Transverse colon (tissue), 4 donors: ENCODE data around the gene TICRR. TPM values are rescaled to one million over a fixed set of nuclear protein-coding genes. Genes with fewer than 3 reads are reported as not detected.
"Not testable (repeated sequence)": the region's sequence is repeated elsewhere in the genome, so short reads cannot be mapped to it uniquely, and the experiment has no call there.

Experiments
- DNase-seq: peaks from one replicate; pipeline ENCODE4 v3.0.0-alpha.2; 2019
- H3K27ac ChIP-seq, 4 donors: fragments of 200-600 bp; sonication (generic); 2 replicates each; pipeline ENCODE4 v1.5.1; 2016 to 2018; ENCODE audit warnings: inconsistent platforms in 4 of 4
- H3K27me3 ChIP-seq: fragments of 200-600 bp; sonication (generic); 2 replicates; pipeline ENCODE4 v1.5.1; 2017; ENCODE audit warnings: inconsistent platforms
- H3K36me3 ChIP-seq, 4 donors: fragments of 200-600 bp; sonication (generic); 2 replicates each; pipeline ENCODE4 v1.5.1; 2017 to 2019; ENCODE audit warnings: inconsistent platforms in 4 of 4
- H3K4me1 ChIP-seq, 4 donors: fragments of 200-600 bp; sonication (generic); 2 replicates each; pipeline ENCODE4 v1.5.1; 2017 to 2020; ENCODE audit warnings: inconsistent platforms in 4 of 4
- H3K4me3 ChIP-seq, 4 donors: fragments of 200-600 bp; sonication (generic); 1 replicate in 1 of 4; 2 replicates in 3 of 4; pipeline versions ENCODE4 v1.5.1 to v1.6.1; 2017 to 2019; ENCODE audit warnings: inconsistent platforms in 4 of 4
- H3K9me3 ChIP-seq, 2 donors: fragments of 200-600 bp; sonication (generic); 2 replicates each; pipeline ENCODE4 v1.5.1; 2017 to 2019; ENCODE audit warnings: inconsistent platforms in 2 of 2
- EP300 ChIP-seq: sonication (generic); formaldehyde crosslinking; IDR thresholded peaks from one replicate; pipeline ENCODE4 v1.6.1; 2017; ENCODE audit warnings: antibody characterized with exemption, low read depth
- POLR2A ChIP-seq: fragments of 450-650 bp; IDR thresholded peaks from one replicate; pipeline ENCODE4 v1.6.1; 2016; ENCODE audit warnings: antibody characterized with exemption, mild to moderate bottlenecking, moderate library complexity
- POLR2AphosphoS5 ChIP-seq, 3 donors: sonication (generic); formaldehyde crosslinking; IDR thresholded peaks; one replicate each; pipeline ENCODE4 v1.6.1; 2016; ENCODE audit warnings: antibody characterized with exemption in 3 of 3
- WGBS, 2 donors: methylation state at CpG; one replicate each; pipeline ENCODE4 v1.1.5; 2018; ENCODE audit warnings: low coverage in 1 of 2; 5-methylcytosine and 5-hydroxymethylcytosine counted together
- in situ Hi-C, 4 donors: fragments of 200-750 bp; cut with MboI; loops; one replicate each; pipeline versions ENCODE4 v1.15.0 to v1.15.1; 2017; ENCODE audit warnings: low sequenced_read_pairs in 3 of 4, low pct_ligation_motif_present in 1 of 4, low pct_unique_long_range_greater_than_20kb in 1 of 4
- intact Hi-C: fragments of 100-400 bp; cut with DNase I; formaldehyde crosslinking; loops from one replicate; pipeline ENCODE4 v1.15.1; 2023; ENCODE audit warnings: low total_unique reads
- total RNA-seq, 4 donors: library from RNA; depleted of rRNA; stranded (reverse); fragments of >200 nt; gene quantifications; one replicate each; pipeline ENCODE4 v1.1.0, GENCODE V29; 2016
- TF ChIP-seq, protein P1 (sequence below), 5 experiments: fragments of 200-600 bp in 3 of 5; fragments of 450-650 bp in 2 of 5; sonication (generic) in 3 of 5; IDR thresholded peaks; 1 replicate in 2 of 5; 2 replicates in 3 of 5; pipeline ENCODE4 v1.5.1; 2016 to 2017; ENCODE audit warnings: antibody characterized with exemption in 5 of 5, inconsistent platforms in 3 of 5, mild to moderate bottlenecking in 2 of 5, moderate library complexity in 1 of 5

TICRR gene
- total RNA-seq, 4 donors from 2014 or later: 0.27 to 1.4 (median 0.95) TPM; not detected in 1

DNA sequence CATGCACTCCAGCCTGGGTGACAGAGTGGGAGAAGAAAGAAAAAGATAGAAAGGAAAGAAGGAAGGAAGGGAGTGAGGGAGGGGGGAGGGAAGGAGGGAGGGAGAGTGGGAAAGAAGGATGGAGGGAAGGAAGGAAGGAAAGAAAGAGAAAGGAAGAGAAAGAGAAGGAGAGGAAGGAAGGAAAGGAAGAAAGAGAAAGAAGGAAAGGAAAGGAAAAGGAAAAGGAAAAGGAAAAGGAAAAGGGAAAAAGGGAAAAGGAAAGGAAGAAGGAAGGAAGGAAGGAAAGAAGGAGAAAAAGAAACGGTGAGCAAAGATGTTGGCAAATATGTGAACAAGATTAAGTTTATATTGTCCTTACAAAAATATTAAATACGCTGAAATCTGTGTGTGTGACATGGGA lies 36.2 kb upstream of the TICRR start:
- TF ChIP-seq POLR2A: no peak
- TF ChIP-seq, protein P1, sequence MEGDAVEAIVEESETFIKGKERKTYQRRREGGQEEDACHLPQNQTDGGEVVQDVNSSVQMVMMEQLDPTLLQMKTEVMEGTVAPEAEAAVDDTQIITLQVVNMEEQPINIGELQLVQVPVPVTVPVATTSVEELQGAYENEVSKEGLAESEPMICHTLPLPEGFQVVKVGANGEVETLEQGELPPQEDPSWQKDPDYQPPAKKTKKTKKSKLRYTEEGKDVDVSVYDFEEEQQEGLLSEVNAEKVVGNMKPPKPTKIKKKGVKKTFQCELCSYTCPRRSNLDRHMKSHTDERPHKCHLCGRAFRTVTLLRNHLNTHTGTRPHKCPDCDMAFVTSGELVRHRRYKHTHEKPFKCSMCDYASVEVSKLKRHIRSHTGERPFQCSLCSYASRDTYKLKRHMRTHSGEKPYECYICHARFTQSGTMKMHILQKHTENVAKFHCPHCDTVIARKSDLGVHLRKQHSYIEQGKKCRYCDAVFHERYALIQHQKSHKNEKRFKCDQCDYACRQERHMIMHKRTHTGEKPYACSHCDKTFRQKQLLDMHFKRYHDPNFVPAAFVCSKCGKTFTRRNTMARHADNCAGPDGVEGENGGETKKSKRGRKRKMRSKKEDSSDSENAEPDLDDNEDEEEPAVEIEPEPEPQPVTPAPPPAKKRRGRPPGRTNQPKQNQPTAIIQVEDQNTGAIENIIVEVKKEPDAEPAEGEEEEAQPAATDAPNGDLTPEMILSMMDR (IDR thresholded peaks at IDR 0.05): no peak
- no peak for TF ChIP-seq POLR2AphosphoS5 (IDR thresholded peaks at IDR 0.05)
- no peak for TF ChIP-seq EP300
- whole genome bisulfite sequencing, 2 donors: 63 to 78% methylated on average over 2 of the region's 2 CpGs
- in situ Hi-C loops: no loop called here

DNA sequence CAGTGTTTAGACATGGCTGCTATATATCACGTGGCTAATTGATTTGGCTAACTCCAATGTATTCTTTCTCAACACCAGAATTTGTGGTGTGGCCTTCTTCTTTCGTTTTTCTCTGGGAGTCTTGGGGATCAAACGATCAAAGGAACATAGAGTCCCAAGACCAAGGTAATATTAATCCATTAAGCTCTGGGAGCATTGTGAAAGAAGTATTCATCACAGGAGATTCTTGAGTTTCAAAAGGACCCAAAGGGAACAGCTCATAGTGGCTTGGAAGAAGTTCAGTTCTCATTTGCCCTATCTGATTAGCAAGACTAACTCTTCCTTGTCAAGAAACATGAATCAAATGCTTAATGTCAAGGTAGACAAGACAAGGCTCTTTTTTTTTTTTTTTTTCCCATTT lies 32.9 kb upstream of the TICRR start:
- no peak overlapping the region for H3K27ac ChIP-seq
- 79 to 81% methylated on average over 3 of the region's 3 CpGs for WGBS, 2 donors
- H3K36me3 ChIP-seq: no peaks in the 10 kb centered on the region
- DNase-seq: no peak
- intact Hi-C loops: no loop called here
- H3K27me3 ChIP-seq: peaks cover 7% of the 10 kb centered on the region
- no peaks in the 10 kb centered on the region for H3K4me1 ChIP-seq
- no peak overlapping the region for H3K4me3 ChIP-seq
- no peaks in the 10 kb centered on the region for H3K9me3 ChIP-seq
- TF ChIP-seq, protein P1 (IDR thresholded peaks at IDR 0.05): no peak
- TF ChIP-seq EP300 (no peak), POLR2AphosphoS5 (IDR thresholded peaks at IDR 0.05) (no peak), POLR2A (no peak)
- in situ Hi-C loops: no loop called here

More for the DNA sequence above, 36.2 kb upstream of the TICRR start:
- Histone ChIP-seq H3K36me3 (no peaks in the 10 kb centered on the region), H3K27ac (no peak overlapping the region), H3K9me3 (no peaks in the 10 kb centered on the region), H3K4me3 (no peak overlapping the region), H3K4me1 (no peaks in the 10 kb centered on the region), H3K27me3 (peaks cover 7% of the 10 kb centered on the region)
- DNase-seq: no peak
- intact Hi-C loops: no loop called here

- Histone ChIP-seq H3K27ac (no peak overlapping the region), H3K9me3 (no peaks in the 10 kb centered on the region), H3K36me3 (no peaks in the 10 kb centered on the region), H3K27me3 (peaks cover 7% of the 10 kb centered on the region), H3K4me1 (no peaks in the 10 kb centered on the region), H3K4me3 (no peak overlapping the region)
- no peak for DNase-seq
- in situ Hi-C loops: no loop called here
- intact Hi-C loops: no loop called here
- no peak for TF ChIP-seq POLR2AphosphoS5 (IDR thresholded peaks at IDR 0.05)
- TF ChIP-seq EP300: no peak
- 93% methylated on average over 4 of the region's 4 CpGs; no CpG with 5 or more reads in 1 of the 2 donors for WGBS, 2 donors
Observed at GRCh38 chr15:89543389-89543788, 31.9 kb upstream of the TICRR start.

DNA sequence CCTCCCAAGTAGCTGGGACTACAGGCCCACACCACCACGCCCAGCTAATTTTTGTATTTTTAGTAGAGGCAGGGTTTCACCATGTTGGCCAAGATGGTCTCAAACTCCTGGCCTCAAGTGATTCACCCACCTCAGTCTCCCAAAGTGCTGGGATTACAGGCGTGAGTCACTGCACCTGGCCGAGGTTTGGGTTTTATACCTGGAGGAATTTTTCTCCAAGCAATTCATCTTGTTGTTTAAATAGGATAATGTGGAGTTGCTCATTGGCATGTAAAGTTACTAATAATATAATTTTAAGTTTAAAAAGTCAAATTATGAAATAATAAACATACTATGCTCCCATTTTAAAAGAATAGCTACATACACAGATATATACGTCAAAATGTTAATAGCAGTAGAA lies 26.1 kb upstream of the TICRR start:
- DNase-seq, intact Hi-C loops, H3K27me3 ChIP-seq, H3K4me3 ChIP-seq, H3K27ac ChIP-seq, H3K4me1 ChIP-seq, in situ Hi-C loops, H3K36me3 ChIP-seq, H3K9me3 ChIP-seq: not testable (repeated sequence)
- 60 to 67% methylated on average over 2 to 4 of the region's 4 CpGs for WGBS, 2 donors

GRCh38 chr15:89550427-89550826 lies 24.8 kb upstream of the TICRR start:
- Histone ChIP-seq H3K4me1 (no peaks in the 10 kb centered on the region), H3K27ac (no peak overlapping the region), H3K9me3 (no peaks in the 10 kb centered on the region), H3K4me3 (no peak overlapping the region), H3K36me3 (no peaks in the 10 kb centered on the region), H3K27me3 (peaks cover 8% of the 10 kb centered on the region)
- intact Hi-C loops: no loop called here
- in situ Hi-C loops: no loop called here
- TF ChIP-seq, protein P1 (IDR thresholded peaks at IDR 0.05): no peak
- TF ChIP-seq POLR2A: no peak
- no peak for TF ChIP-seq POLR2AphosphoS5 (IDR thresholded peaks at IDR 0.05)
- TF ChIP-seq EP300: no peak
- DNase-seq: no peak
- 17 to 42% methylated on average over 1 to 2 of the region's 2 CpGs for WGBS, 2 donors
